ENCODE results near the gene CHCHD2.
"Not testable (repeated sequence)": the region's sequence is repeated elsewhere in the genome, so short reads cannot be mapped to it uniquely, and the experiment has no call there.

The CHCHD2 gene

GRCh38 chr7:56106108-56107073 lies at the start of gene CHCHD2:
TSS of gene CHCHD2 (minus strand) at chr7:56106476. CDS start at chr7:56106413, 63 bp downstream.
- no peaks in the 10 kb centered on the region for H3K27me3 Mint-ChIP-seq
- H3K4me3 Mint-ChIP-seq: peak within 1 kb of the TSS; percentile 99
- H3K27ac Mint-ChIP-seq: peak within 1 kb of the TSS; percentile 98
- peak; percentile 100 for ATAC-seq
- peaks cover 4% of the 10 kb centered on the region for H3K9me3 Mint-ChIP-seq
- H3K36me3 Mint-ChIP-seq: peaks cover 16% of the 10 kb centered on the region
- H3K4me1 Mint-ChIP-seq: peaks cover 27% of the 10 kb centered on the region

GRCh38 chr7:56131062-56131461 lies 24.8 kb upstream of the CHCHD2 start:
- H3K9me3 Mint-ChIP-seq, H3K4me3 Mint-ChIP-seq: not testable (repeated sequence)

GRCh38 chr7:56127241-56127975 lies 21.1 kb upstream of the CHCHD2 start:
- no peaks in the 10 kb centered on the region for H3K9me3 Mint-ChIP-seq
- no peaks in the 10 kb centered on the region for H3K36me3 Mint-ChIP-seq
- no peak overlapping the region for H3K4me3 Mint-ChIP-seq
- H3K27me3 Mint-ChIP-seq: no peaks in the 10 kb centered on the region
- H3K4me1 Mint-ChIP-seq: no peaks in the 10 kb centered on the region
- no peak overlapping the region for H3K27ac Mint-ChIP-seq
- ATAC-seq: no peak

More at GRCh38 chr7:56131062-56131461, 24.8 kb upstream of the CHCHD2 start:
- H3K4me1 Mint-ChIP-seq, ATAC-seq, H3K36me3 Mint-ChIP-seq, H3K27ac Mint-ChIP-seq, H3K27me3 Mint-ChIP-seq: not testable (repeated sequence)

GRCh38 chr7:56125831-56126230 lies 19.6 kb upstream of the CHCHD2 start:
- H3K4me1 Mint-ChIP-seq: no peaks in the 10 kb centered on the region
- no peak overlapping the region for H3K4me3 Mint-ChIP-seq
- no peaks in the 10 kb centered on the region for H3K36me3 Mint-ChIP-seq
- H3K27me3 Mint-ChIP-seq: peaks cover 6% of the 10 kb centered on the region
- no peak for ATAC-seq
- H3K27ac Mint-ChIP-seq: no peak overlapping the region
- H3K9me3 Mint-ChIP-seq: no peaks in the 10 kb centered on the region

- Mint-ChIP-seq H3K4me3 (no peak overlapping the region), H3K4me1 (no peaks in the 10 kb centered on the region), H3K9me3 (no peaks in the 10 kb centered on the region), H3K27me3 (peaks cover 12% of the 10 kb centered on the region), H3K27ac (no peak overlapping the region), H3K36me3 (no peaks in the 10 kb centered on the region)
- no peak for ATAC-seq
Measured at GRCh38 chr7:56124981-56125380, 18.7 kb upstream of the CHCHD2 start.

- Mint-ChIP-seq H3K4me1 (no peaks in the 10 kb centered on the region), H3K27ac (no peak overlapping the region), H3K4me3 (no peak overlapping the region), H3K36me3 (no peaks in the 10 kb centered on the region), H3K27me3 (peaks cover 35% of the 10 kb centered on the region), H3K9me3 (no peaks in the 10 kb centered on the region)
- no peak for ATAC-seq
Measured at GRCh38 chr7:56121440-56121839, 15.2 kb upstream of the CHCHD2 start.

GRCh38 chr7:56115852-56116538 lies 9.7 kb upstream of the CHCHD2 start, which contains the start of gene NUPR2:
TSS of gene NUPR2 (minus strand) at chr7:56116417. CDS start at chr7:56116314, 103 bp downstream.
- H3K27ac Mint-ChIP-seq: no peak within 1 kb of the TSS
- H3K27me3 Mint-ChIP-seq: peaks cover 43% of the 10 kb centered on the region
- H3K4me3 Mint-ChIP-seq: no peak within 1 kb of the TSS
- no peaks in the 10 kb centered on the region for H3K36me3 Mint-ChIP-seq
- no peak for ATAC-seq
- H3K4me1 Mint-ChIP-seq: no peaks in the 10 kb centered on the region
- H3K9me3 Mint-ChIP-seq: no peaks in the 10 kb centered on the region

GRCh38 chr7:56112244-56112643 lies 6.0 kb upstream of the CHCHD2 start:
- not testable (repeated sequence) for H3K4me1 Mint-ChIP-seq, H3K4me3 Mint-ChIP-seq, H3K36me3 Mint-ChIP-seq, H3K9me3 Mint-ChIP-seq, ATAC-seq, H3K27ac Mint-ChIP-seq
- H3K27me3 Mint-ChIP-seq: peaks cover 20% of the 10 kb centered on the region

- Mint-ChIP-seq H3K4me1 (peaks cover 23% of the 10 kb centered on the region), H3K4me3 (no peak overlapping the region), H3K27ac (no peak overlapping the region), H3K9me3 (peaks cover 4% of the 10 kb centered on the region), H3K27me3 (peaks cover 3% of the 10 kb centered on the region), H3K36me3 (peaks cover 6% of the 10 kb centered on the region)
- no peak for ATAC-seq
Measured at GRCh38 chr7:56110611-56111010, 4.3 kb upstream of the CHCHD2 start.

- no peak overlapping the region for H3K4me3 Mint-ChIP-seq
- peaks cover 27% of the 10 kb centered on the region for H3K4me1 Mint-ChIP-seq
- no peaks in the 10 kb centered on the region for H3K27me3 Mint-ChIP-seq
- H3K36me3 Mint-ChIP-seq: peaks cover 15% of the 10 kb centered on the region
- H3K27ac Mint-ChIP-seq: peak overlapping the region; percentile 98
- no peak for ATAC-seq
- H3K9me3 Mint-ChIP-seq: peaks cover 4% of the 10 kb centered on the region
Measured at GRCh38 chr7:56107954-56108258, 1.6 kb upstream of the CHCHD2 start.

- no peaks in the 10 kb centered on the region for H3K27me3 Mint-ChIP-seq
- H3K9me3 Mint-ChIP-seq: peaks cover 4% of the 10 kb centered on the region
- peak overlapping the region; percentile 98 for H3K27ac Mint-ChIP-seq
- H3K36me3 Mint-ChIP-seq: peaks cover 24% of the 10 kb centered on the region
- ATAC-seq: no peak
- H3K4me3 Mint-ChIP-seq: peak overlapping the region; percentile 99
- peaks cover 27% of the 10 kb centered on the region for H3K4me1 Mint-ChIP-seq
Measured at GRCh38 chr7:56105508-56105907, 768 bp downstream of the CHCHD2 start.

GRCh38 chr7:56104138-56104537 lies 2.1 kb downstream of the CHCHD2 start:
- H3K9me3 Mint-ChIP-seq, H3K27me3 Mint-ChIP-seq, H3K27ac Mint-ChIP-seq, H3K4me3 Mint-ChIP-seq, ATAC-seq: not testable (repeated sequence)
- Mint-ChIP-seq H3K4me1 (peaks cover 27% of the 10 kb centered on the region), H3K36me3 (peaks cover 37% of the 10 kb centered on the region)

- H3K27me3 Mint-ChIP-seq: no peaks in the 10 kb centered on the region
- no peaks in the 10 kb centered on the region for H3K9me3 Mint-ChIP-seq
- no peak for ATAC-seq
- no peak overlapping the region for H3K4me3 Mint-ChIP-seq
- H3K27ac Mint-ChIP-seq: no peak overlapping the region
- H3K4me1 Mint-ChIP-seq: no peaks in the 10 kb centered on the region
- peaks cover 37% of the 10 kb centered on the region for H3K36me3 Mint-ChIP-seq
Measured at GRCh38 chr7:56099653-56100052, 6.6 kb downstream of the CHCHD2 start.

GRCh38 chr7:56098187-56099008 lies 7.9 kb downstream of the CHCHD2 start:
- H3K9me3 Mint-ChIP-seq, H3K4me3 Mint-ChIP-seq, ATAC-seq, H3K27me3 Mint-ChIP-seq, H3K27ac Mint-ChIP-seq, H3K4me1 Mint-ChIP-seq: not testable (repeated sequence)
- H3K36me3 Mint-ChIP-seq: peaks cover 29% of the 10 kb centered on the region

Data from stimulated activated memory B cell treated with anti-CD40 and anti-IgM and Interleukin-4, amounts not matched to agents 10 μg/mL and 1 μg/mL and 100 μg/mL, for 72 hours (primary cell).